Adrenal gland (tissue), 5 donors: ENCODE results near the gene FGFBP1.

Experiments
- CTCF ChIP-seq, 6 experiments: fragments of 450-650 bp in 4 of 6; fragments of 200-600 bp in 2 of 6; sonication (generic) in 1 of 6; IDR thresholded peaks; 1 replicate in 5 of 6; 2 replicates in 1 of 6; pipeline versions ENCODE4 v1.5.1 to v1.8.0; 2016 to 2021; ENCODE audit warnings: antibody characterized with exemption in 6 of 6, mild to moderate bottlenecking in 2 of 6, moderate library complexity in 1 of 6
- POLR2A ChIP-seq, 2 donors: fragments of 450-650 bp; IDR thresholded peaks; one replicate each; pipeline ENCODE4 v1.6.1; 2017; ENCODE audit warnings: antibody characterized with exemption in 2 of 2, mild to moderate bottlenecking in 2 of 2, moderate library complexity in 1 of 2
- donor health status: DM: no; HTN: no; CAD: no.

- TF ChIP-seq POLR2A (IDR thresholded peaks at IDR 0.05): no peak
- TF ChIP-seq CTCF (IDR thresholded peaks at IDR 0.05): no peak
Measured at GRCh38 chr4:15902746-15903145, 35.8 kb downstream of the FGFBP1 start.
